ENCODE data around the gene ADGRG1. TPM values are rescaled to one million over a fixed set of nuclear protein-coding genes. Genes with fewer than 3 reads are reported as not detected.
"Not testable (repeated sequence)": the region's sequence is repeated elsewhere in the genome, so short reads cannot be mapped to it uniquely, and the experiment has no call there.

ADGRG1 gene
- total RNA-seq: 10 to 100 TPM in 1 of 3 donors, 1 to 10 TPM in 2; 3.6 to 11.9 (median 6.7) TPM

DNA sequence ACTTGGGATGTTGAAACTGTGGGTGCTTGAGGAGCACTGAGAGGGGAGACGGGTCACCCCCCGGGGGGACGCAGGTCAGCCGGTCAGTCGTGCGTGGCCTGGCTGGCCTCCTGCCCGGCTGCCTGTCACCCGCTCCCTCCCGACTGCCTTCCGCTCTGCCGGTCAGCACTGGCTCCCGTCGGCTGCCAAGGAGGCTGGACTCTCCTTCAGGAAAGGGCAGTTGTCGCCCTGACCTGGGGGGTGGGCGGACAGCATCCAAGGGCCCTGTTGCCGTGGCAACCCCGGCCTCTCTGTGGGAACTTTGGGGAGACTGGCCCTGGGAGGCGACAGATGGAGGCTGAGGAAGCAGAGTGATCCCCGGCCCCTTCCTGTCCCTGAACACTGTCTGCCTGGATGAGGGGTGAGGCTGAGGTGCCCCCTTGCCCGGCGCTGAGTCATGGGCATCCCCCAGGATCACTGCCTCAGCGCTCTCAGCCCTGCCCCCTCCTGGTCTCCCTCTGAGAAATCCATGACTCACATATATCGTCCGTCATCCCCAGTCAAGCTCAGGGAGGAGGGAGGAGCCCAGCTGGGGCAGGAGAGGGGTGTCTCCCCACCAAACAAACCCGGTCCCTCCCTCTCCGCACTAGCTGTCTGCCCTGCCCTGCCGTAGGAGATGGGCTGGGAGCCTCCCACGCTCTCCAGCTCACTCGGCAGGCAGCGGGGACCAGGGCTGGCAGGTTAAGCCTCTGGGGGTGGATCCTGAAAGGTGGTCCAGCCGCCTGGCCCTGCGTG, at the start of gene ADGRG1:
Gene ADGRG1 (plus strand): TSS at position 623 of the 774 bp plus-strand sequence. CDS start 21,658 bp downstream, outside the sequence.
- ATAC-seq (peak; percentile 84 to 88), DNase-seq (peak; percentile 37)
- Mint-ChIP-seq H3K27me3 (ENCODE audit: low read depth) (peaks cover 22% of the 10 kb centered on the region), H3K9me3 (no peaks in the 10 kb centered on the region), H3K4me3 (peak within 1 kb of the TSS; percentile 78), H3K4me1 (ENCODE audit: low read depth) (peaks cover 15% of the 10 kb centered on the region), H3K36me3 (ENCODE audit: insufficient read depth) (no peaks in the 10 kb centered on the region)

GRCh38 chr16:57579361-57579665, 49.1 kb upstream of the ADGRG1 start:
- H3K4me1 Mint-ChIP-seq (ENCODE audit: low read depth): peaks cover 44% of the 10 kb centered on the region
- H3K9me3 Mint-ChIP-seq: no peaks in the 10 kb centered on the region
- no peaks in the 10 kb centered on the region for H3K27me3 Mint-ChIP-seq (ENCODE audit: low read depth)
- DNase-seq (no peak), ATAC-seq (no peak)
- no peaks in the 10 kb centered on the region for H3K36me3 Mint-ChIP-seq (ENCODE audit: insufficient read depth)
- H3K4me3 Mint-ChIP-seq: no peak overlapping the region

DNA sequence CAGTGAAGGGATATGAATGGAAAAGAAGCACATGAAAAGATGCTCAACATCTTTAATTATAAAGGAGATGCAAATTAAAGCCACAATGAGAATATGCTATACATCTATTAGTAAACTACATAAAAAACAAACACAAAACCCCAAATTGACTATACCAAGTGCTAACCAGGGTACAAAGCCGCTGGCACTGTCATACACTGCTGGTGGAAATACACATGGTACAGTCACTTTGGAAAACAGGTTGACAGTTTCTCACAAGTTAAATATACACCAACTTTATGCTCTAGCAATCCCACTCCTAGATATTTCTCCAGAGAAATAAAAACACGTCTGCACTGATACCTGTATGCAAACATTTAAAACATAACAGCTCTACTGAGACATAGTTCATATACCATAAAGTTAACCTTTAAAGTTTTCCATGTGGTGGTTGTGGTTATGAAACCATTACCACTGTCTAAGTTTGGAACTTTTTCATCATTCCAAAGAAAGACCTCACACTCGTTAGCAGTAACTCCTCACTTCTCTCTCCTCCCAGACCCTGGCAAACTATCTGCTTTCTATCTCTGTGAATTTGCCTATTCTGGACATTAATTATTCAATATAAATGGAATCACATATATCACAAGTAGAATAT, 43.3 kb upstream of the ADGRG1 start:
- Mint-ChIP-seq H3K36me3 (ENCODE audit: insufficient read depth) (no peaks in the 10 kb centered on the region), H3K27me3 (ENCODE audit: low read depth) (no peaks in the 10 kb centered on the region), H3K4me3 (no peak overlapping the region), H3K9me3 (no peaks in the 10 kb centered on the region), H3K4me1 (ENCODE audit: low read depth) (peaks cover 20% of the 10 kb centered on the region)
- ATAC-seq (peak; percentile 18 to 43), DNase-seq (no peak)

DNA sequence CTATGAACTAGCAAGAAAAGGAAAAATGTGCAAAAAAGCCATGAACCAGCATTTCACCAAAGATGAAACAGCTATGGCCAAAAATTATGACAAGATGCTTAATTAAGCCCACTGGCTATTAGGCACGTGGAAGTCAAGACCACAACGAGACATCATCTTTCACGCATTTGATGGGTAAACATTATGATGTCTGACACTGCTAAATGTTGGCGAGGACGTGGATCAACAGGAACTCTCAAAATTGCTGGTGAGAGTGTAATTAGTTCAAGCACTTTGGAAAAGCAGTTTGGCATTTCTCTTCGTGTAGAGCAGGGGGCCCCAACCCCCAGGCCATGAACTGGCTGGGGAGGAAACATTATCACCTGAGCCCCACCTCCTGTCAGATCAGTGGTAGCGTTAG, 39.6 kb upstream of the ADGRG1 start:
- ATAC-seq (no peak), DNase-seq (no peak)
- no peaks in the 10 kb centered on the region for H3K27me3 Mint-ChIP-seq (ENCODE audit: low read depth)
- H3K9me3 Mint-ChIP-seq: peaks cover 6% of the 10 kb centered on the region
- H3K36me3 Mint-ChIP-seq (ENCODE audit: insufficient read depth): no peaks in the 10 kb centered on the region
- H3K4me1 Mint-ChIP-seq (ENCODE audit: low read depth): peaks cover 50% of the 10 kb centered on the region
- no peak overlapping the region for H3K4me3 Mint-ChIP-seq

DNA sequence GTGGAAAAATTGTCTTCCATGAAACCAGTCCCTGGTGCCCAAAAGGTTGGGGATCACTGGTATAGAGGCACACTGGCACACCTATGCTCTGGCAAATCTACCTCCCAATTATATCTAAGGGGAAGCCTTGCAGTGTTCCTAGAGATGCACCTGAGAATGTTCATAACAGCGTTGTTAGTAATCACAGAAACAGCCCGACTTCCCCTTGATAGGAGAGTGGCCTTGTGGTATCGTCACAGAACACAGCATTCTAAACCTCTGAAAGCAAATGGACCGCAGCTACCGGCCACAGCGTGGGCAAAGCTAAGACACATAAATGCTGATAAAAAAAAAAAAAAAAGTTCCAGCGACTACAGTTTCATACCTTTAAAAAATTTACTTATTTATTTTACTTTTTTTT, 39.1 kb upstream of the ADGRG1 start:
- H3K4me3 Mint-ChIP-seq: no peak overlapping the region
- ATAC-seq (no peak), DNase-seq (no peak)
- peaks cover 6% of the 10 kb centered on the region for H3K9me3 Mint-ChIP-seq
- peaks cover 50% of the 10 kb centered on the region for H3K4me1 Mint-ChIP-seq (ENCODE audit: low read depth)
- H3K27me3 Mint-ChIP-seq (ENCODE audit: low read depth): no peaks in the 10 kb centered on the region
- no peaks in the 10 kb centered on the region for H3K36me3 Mint-ChIP-seq (ENCODE audit: insufficient read depth)

GRCh38 chr16:57590654-57591085, 37.8 kb upstream of the ADGRG1 start:
- H3K4me1 Mint-ChIP-seq (ENCODE audit: low read depth): peaks cover 43% of the 10 kb centered on the region
- peak overlapping the region; percentile 67 for H3K4me3 Mint-ChIP-seq
- no peak for DNase-seq
- H3K36me3 Mint-ChIP-seq (ENCODE audit: insufficient read depth): peaks cover 2% of the 10 kb centered on the region
- peaks cover 8% of the 10 kb centered on the region for H3K9me3 Mint-ChIP-seq
- peak; percentile 7 to 9 for ATAC-seq
- H3K27me3 Mint-ChIP-seq (ENCODE audit: low read depth): no peaks in the 10 kb centered on the region

DNA sequence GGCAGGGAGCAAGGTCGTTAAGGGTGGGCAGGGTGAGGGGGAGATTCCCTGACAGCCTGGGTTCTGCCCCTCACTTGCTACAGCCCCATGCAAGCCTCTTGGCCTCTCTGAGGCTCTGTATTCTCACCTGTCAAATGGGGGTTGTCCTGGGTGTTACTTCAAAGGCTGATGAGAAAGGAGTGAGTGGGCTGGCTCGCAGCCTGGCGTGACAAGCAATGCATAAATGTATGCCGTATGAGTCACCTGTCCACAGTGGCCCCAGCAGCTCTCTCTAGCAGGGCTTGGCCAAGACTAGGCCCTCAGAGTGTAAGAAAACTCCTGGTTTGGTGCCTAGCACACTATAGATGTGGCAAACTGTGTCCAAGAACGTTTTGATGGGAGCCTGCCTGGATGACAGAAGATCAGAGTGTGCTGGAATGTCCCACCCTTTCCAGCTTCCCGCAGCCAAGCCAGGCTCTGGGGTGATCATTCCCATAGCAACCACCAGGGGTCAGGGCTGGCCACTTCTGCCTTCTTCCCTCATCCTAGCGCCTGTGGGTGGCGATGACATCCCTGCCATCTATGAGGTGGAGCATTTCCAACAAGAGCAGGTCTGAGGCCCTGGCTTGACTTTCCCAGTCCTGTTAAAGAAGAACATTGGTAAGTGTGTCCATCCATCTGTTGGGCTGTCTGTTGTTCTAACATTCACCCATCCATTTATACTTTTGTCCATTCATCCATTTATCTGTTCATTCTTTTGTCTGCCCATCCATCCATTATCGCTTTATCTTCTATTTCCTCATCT, 37.2 kb upstream of the ADGRG1 start:
- DNase-seq: peak; percentile 48
- Mint-ChIP-seq H3K9me3 (peaks cover 9% of the 10 kb centered on the region), H3K4me3 (peak overlapping the region; percentile 67), H3K4me1 (ENCODE audit: low read depth) (peaks cover 43% of the 10 kb centered on the region), H3K36me3 (ENCODE audit: insufficient read depth) (peaks cover 3% of the 10 kb centered on the region), H3K27me3 (ENCODE audit: low read depth) (no peaks in the 10 kb centered on the region)
- peak; percentile 87 to 89 for ATAC-seq

DNA sequence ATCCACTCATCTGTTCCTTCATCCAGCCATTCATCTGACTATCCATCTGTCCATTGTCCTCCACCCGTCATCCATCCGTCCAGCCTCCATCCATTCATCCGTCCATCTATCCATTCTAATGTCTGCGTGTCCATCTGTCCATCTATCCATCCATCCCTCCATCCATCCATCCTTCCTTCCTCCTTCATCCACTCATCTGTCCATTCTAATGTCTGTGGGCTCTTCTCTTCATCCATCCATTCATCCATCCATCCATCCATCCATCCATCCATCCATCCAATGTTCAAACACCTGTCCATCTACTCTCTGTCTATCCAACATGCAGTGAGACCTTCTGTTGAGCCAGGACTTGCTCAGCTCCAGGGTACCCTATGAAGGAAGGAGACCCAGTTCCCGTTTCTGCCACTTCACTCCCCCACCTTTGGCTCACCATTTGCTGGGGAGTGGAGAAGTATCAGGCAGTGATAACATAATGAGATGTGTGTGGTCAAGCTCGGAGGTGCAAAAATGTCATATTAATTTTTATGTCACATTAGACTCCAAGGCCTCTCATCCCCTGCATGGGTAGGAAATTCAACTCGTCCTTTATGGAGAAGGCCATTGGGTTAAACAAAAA, 36.5 kb upstream of the ADGRG1 start:
- ATAC-seq (no peak), DNase-seq (no peak)
- peak overlapping the region; percentile 67 for H3K4me3 Mint-ChIP-seq
- H3K9me3 Mint-ChIP-seq: peaks cover 9% of the 10 kb centered on the region
- H3K27me3 Mint-ChIP-seq (ENCODE audit: low read depth): no peaks in the 10 kb centered on the region
- H3K36me3 Mint-ChIP-seq (ENCODE audit: insufficient read depth): peaks cover 3% of the 10 kb centered on the region
- H3K4me1 Mint-ChIP-seq (ENCODE audit: low read depth): peaks cover 43% of the 10 kb centered on the region

DNA sequence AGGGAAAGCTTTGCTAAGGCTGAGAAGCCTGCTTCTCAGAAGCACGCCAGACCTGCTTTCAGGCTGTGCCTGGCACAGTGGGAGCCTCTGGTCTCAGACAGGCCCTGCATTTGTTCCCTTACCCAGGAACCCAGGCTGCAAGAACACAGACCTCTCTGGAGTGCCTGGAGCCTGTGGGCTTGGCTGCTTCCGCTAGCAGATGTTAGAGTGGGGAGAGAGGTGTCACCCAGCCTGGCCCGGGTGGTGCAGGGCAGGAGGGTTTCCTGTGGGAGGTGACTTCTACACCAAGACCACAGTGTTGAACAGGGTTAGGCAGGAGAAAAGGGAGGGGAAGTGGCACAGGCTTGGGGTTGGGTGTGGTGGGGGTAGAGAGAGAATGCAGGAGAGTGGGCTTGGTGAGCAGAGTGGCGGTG, 35.8 kb upstream of the ADGRG1 start:
- H3K9me3 Mint-ChIP-seq: peaks cover 14% of the 10 kb centered on the region
- DNase-seq (peak; percentile 47), ATAC-seq (peak; percentile 62 to 70)
- H3K36me3 Mint-ChIP-seq (ENCODE audit: insufficient read depth): peaks cover 4% of the 10 kb centered on the region
- peaks cover 45% of the 10 kb centered on the region for H3K4me1 Mint-ChIP-seq (ENCODE audit: low read depth)
- H3K4me3 Mint-ChIP-seq: peak overlapping the region; percentile 67
- H3K27me3 Mint-ChIP-seq (ENCODE audit: low read depth): no peaks in the 10 kb centered on the region

DNA sequence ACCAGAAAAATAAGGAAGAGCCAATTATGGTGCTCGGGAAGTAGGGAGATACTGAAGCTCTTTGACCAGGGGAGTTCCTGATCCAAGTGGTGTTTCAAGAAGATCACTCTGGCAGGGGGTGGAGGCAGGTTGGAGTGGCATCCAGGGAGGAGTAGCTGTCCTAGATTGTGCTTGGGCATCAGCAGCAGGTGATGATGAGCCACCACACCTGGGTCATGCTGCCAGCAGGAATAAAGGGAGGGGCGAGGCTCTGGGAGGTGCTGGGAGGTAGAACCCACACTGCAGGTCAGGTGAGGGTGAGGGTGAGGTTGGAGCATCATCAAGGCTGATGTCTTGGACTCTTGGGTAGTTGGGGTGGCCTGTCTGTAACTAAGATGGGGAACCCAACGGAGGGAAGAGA, 35.4 kb upstream of the ADGRG1 start:
- no peak for ATAC-seq
- Mint-ChIP-seq H3K36me3 (ENCODE audit: insufficient read depth) (peaks cover 4% of the 10 kb centered on the region), H3K4me3 (peak overlapping the region; percentile 67), H3K9me3 (peaks cover 16% of the 10 kb centered on the region), H3K27me3 (ENCODE audit: low read depth) (no peaks in the 10 kb centered on the region), H3K4me1 (ENCODE audit: low read depth) (peaks cover 45% of the 10 kb centered on the region)
- DNase-seq: no peak

- ATAC-seq: no peak
- no peak for DNase-seq
- Mint-ChIP-seq H3K36me3 (ENCODE audit: insufficient read depth) (peaks cover 4% of the 10 kb centered on the region), H3K9me3 (peaks cover 16% of the 10 kb centered on the region), H3K4me3 (peak overlapping the region; percentile 29), H3K27me3 (ENCODE audit: low read depth) (no peaks in the 10 kb centered on the region), H3K4me1 (ENCODE audit: low read depth) (peaks cover 42% of the 10 kb centered on the region)
Observed at GRCh38 chr16:57593990-57594389, 34.4 kb upstream of the ADGRG1 start.

- H3K9me3 Mint-ChIP-seq: peaks cover 16% of the 10 kb centered on the region
- no peaks in the 10 kb centered on the region for H3K27me3 Mint-ChIP-seq (ENCODE audit: low read depth)
- DNase-seq (no peak), ATAC-seq (no peak)
- H3K4me1 Mint-ChIP-seq (ENCODE audit: low read depth): peaks cover 42% of the 10 kb centered on the region
- peaks cover 4% of the 10 kb centered on the region for H3K36me3 Mint-ChIP-seq (ENCODE audit: insufficient read depth)
- no peak overlapping the region for H3K4me3 Mint-ChIP-seq
Observed at GRCh38 chr16:57594531-57595031, 33.8 kb upstream of the ADGRG1 start.

DNA sequence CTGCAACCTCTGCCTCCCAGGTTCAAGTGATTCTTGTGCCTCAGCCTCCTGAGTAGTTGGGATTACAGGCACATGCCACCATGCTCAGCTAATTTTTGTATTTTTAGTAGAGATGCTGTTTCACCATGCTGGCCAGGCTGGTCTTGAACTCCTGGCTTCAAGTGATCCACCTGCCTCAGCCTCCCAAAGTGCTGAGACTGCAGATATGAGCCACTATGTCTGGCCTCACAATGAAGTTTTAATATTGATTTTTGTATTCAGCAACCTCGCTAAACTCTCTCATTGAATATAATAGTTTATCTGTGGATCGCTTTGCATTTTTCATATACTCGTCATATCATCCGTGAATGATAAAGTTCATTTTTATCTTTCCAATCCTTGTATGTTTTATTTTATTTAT, 32.2 kb upstream of the ADGRG1 start:
- H3K4me1 Mint-ChIP-seq (ENCODE audit: low read depth): peaks cover 45% of the 10 kb centered on the region
- H3K36me3 Mint-ChIP-seq (ENCODE audit: insufficient read depth); DNase-seq; H3K4me3 Mint-ChIP-seq; H3K27me3 Mint-ChIP-seq (ENCODE audit: low read depth); ATAC-seq: not testable (repeated sequence)
- H3K9me3 Mint-ChIP-seq: peaks cover 16% of the 10 kb centered on the region

DNA sequence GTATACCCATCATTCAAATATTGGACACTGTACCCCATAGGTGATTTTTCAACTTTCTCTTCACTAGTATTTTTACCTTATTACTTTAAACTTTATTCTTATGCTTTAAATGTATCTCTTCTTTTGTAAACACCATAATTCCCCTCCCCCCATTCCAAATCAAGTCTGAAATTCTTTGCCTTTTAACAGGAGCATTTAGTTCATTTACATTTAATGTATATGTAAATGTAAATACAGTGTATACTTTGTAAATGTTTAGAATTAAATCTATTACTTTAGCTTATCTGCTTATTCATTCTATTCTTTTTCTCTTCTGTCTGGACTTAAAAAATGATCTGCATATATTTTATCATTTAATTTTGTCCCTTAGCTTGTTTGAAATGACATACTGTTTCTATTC, 30.0 kb upstream of the ADGRG1 start:
- Mint-ChIP-seq H3K36me3 (ENCODE audit: insufficient read depth) (peaks cover 4% of the 10 kb centered on the region), H3K9me3 (peaks cover 10% of the 10 kb centered on the region), H3K4me1 (ENCODE audit: low read depth) (peaks cover 45% of the 10 kb centered on the region), H3K27me3 (ENCODE audit: low read depth) (peaks cover 2% of the 10 kb centered on the region), H3K4me3 (no peak overlapping the region)
- ATAC-seq: no peak
- DNase-seq: no peak

Data from activated T-cell treated with anti-CD3 and anti-CD28 coated beads, Interleukin-2, amount 50 U/mL, for 4 hours (primary cell).